Activated B cell treated with CpG ODN at 0.5 μM for 24 hours (primary cell): ENCODE data around the gene WASL. TPM values are rescaled to one million over a fixed set of nuclear protein-coding genes. Genes with fewer than 3 reads are reported as not detected.

Experiments used
- ATAC-seq: fragments of 200-7000 bp; cut with Tn5 transposase; one replicate; pipeline ENCODE4 v1.10.0; 2021; ENCODE audit warnings: low read depth, mild to moderate bottlenecking, moderate library complexity
- CTCF ChIA-PET: fragments of 350-600 bp; sonication (Branson Sonifier 250); formaldehyde crosslinking; loops from one replicate; lab custom pipeline; 2021; ENCODE audit warnings: antibody characterized with exemption; lab: Charles Lee
- POLR2A ChIA-PET: fragments of 350-600 bp; sonication (Branson Sonifier 250); formaldehyde crosslinking; loops from one replicate; lab custom pipeline; 2021; ENCODE audit warnings: antibody characterized with exemption; lab: Charles Lee
- DNase-seq: peaks from one replicate; pipeline ENCODE4 v3.0.0; 2022
- H3K27ac Mint-ChIP-seq: one replicate; pipeline ENCODE4 v1.8.0; 2020; ENCODE audit warnings: mixed read lengths
- H3K27me3 Mint-ChIP-seq: one replicate; pipeline ENCODE4 v1.8.0; 2021; ENCODE audit warnings: mixed read lengths
- H3K36me3 Mint-ChIP-seq: one replicate; pipeline ENCODE4 v1.8.0; 2021; ENCODE audit warnings: low read depth, mixed read lengths
- H3K4me1 Mint-ChIP-seq: one replicate; pipeline ENCODE4 v1.8.0; 2021; ENCODE audit warnings: mixed read lengths
- H3K4me3 Mint-ChIP-seq: one replicate; pipeline ENCODE4 v1.8.0; 2020; ENCODE audit warnings: mild to moderate bottlenecking, mixed read lengths
- H3K9me3 Mint-ChIP-seq: one replicate; pipeline ENCODE4 v1.8.0; 2020; ENCODE audit warnings: mixed read lengths
- CTCF ChIP-seq: fragments of 200-600 bp; IDR thresholded peaks from one replicate; pipeline ENCODE4 v1.8.0; 2022; ENCODE audit warnings: antibody characterized with exemption, mild to moderate bottlenecking
- intact Hi-C: fragments of 100-400 bp; cut with micrococcal nuclease; formaldehyde crosslinking; loops from one replicate; pipeline ENCODE4 v1.15.1; 2024
- total RNA-seq: library from RNA; stranded (reverse); gene quantifications from 2 replicates; pipeline ENCODE4 v1.2.3, GENCODE V29; 2022

The WASL gene
- total RNA-seq, 1 donor from 2014 or later: 6.9 TPM

GRCh38 chr7:123661765-123662164 lies 87.0 kb downstream of the WASL start:
- intact Hi-C loops: no loop called here
- no peak overlapping the region for H3K27ac Mint-ChIP-seq

GRCh38 chr7:123660514-123661354 lies 88.1 kb downstream of the WASL start:
- DNase-seq (no peak), ATAC-seq (no peak)
- H3K36me3 Mint-ChIP-seq: no peaks in the 10 kb centered on the region
- intact Hi-C loops: no loop called here
- H3K27ac Mint-ChIP-seq: no peak overlapping the region
- TF ChIP-seq CTCF: no peak
- peaks cover 15% of the 10 kb centered on the region for H3K27me3 Mint-ChIP-seq
- H3K9me3 Mint-ChIP-seq: no peaks in the 10 kb centered on the region
- ChIA-PET CTCF (no interaction called here), POLR2A (no interaction called here)
- no peaks in the 10 kb centered on the region for H3K4me1 Mint-ChIP-seq
- H3K4me3 Mint-ChIP-seq: no peak overlapping the region

More at GRCh38 chr7:123661765-123662164, 87.0 kb downstream of the WASL start:
- CTCF ChIA-PET: no interaction called here
- POLR2A ChIA-PET: no interaction called here
- H3K4me1 Mint-ChIP-seq: no peaks in the 10 kb centered on the region
- ATAC-seq (no peak), DNase-seq (no peak)
- TF ChIP-seq CTCF: no peak
- no peaks in the 10 kb centered on the region for H3K9me3 Mint-ChIP-seq
- H3K4me3 Mint-ChIP-seq: no peak overlapping the region
- H3K27me3 Mint-ChIP-seq: peaks cover 15% of the 10 kb centered on the region
- no peaks in the 10 kb centered on the region for H3K36me3 Mint-ChIP-seq

- intact Hi-C loops: no loop called here
- H3K9me3 Mint-ChIP-seq: no peaks in the 10 kb centered on the region
Measured at GRCh38 chr7:123658023-123658422, 90.8 kb downstream of the WASL start.

GRCh38 chr7:123657304-123657685 lies 91.5 kb downstream of the WASL start:
- Mint-ChIP-seq H3K27me3 (peaks cover 13% of the 10 kb centered on the region), H3K9me3 (no peaks in the 10 kb centered on the region), H3K4me3 (no peak overlapping the region), H3K27ac (no peak overlapping the region), H3K36me3 (no peaks in the 10 kb centered on the region), H3K4me1 (no peaks in the 10 kb centered on the region)
- CTCF ChIA-PET: no interaction called here
- POLR2A ChIA-PET: no interaction called here
- TF ChIP-seq CTCF: no peak
- ATAC-seq (no peak), DNase-seq (no peak)
- intact Hi-C loops: no loop called here

More at GRCh38 chr7:123658023-123658422, 90.8 kb downstream of the WASL start:
- Mint-ChIP-seq H3K27me3 (peaks cover 15% of the 10 kb centered on the region), H3K4me1 (no peaks in the 10 kb centered on the region), H3K27ac (no peak overlapping the region), H3K4me3 (no peak overlapping the region), H3K36me3 (no peaks in the 10 kb centered on the region)
- CTCF ChIA-PET: no interaction called here
- DNase-seq: no peak
- no peak for ATAC-seq
- POLR2A ChIA-PET: no interaction called here
- no peak for TF ChIP-seq CTCF

- no peak for ATAC-seq
- Mint-ChIP-seq H3K36me3 (no peaks in the 10 kb centered on the region), H3K4me1 (no peaks in the 10 kb centered on the region), H3K4me3 (no peak overlapping the region), H3K27me3 (peaks cover 8% of the 10 kb centered on the region), H3K27ac (no peak overlapping the region), H3K9me3 (no peaks in the 10 kb centered on the region)
- no peak for DNase-seq
- intact Hi-C loops: no loop called here
- POLR2A ChIA-PET: no interaction called here
- no peak for TF ChIP-seq CTCF
- CTCF ChIA-PET: no interaction called here
Measured at GRCh38 chr7:123656544-123657303, 92.1 kb downstream of the WASL start.
